ENCODE results near the gene MAP2K2.

Gene MAP2K2

DNA sequence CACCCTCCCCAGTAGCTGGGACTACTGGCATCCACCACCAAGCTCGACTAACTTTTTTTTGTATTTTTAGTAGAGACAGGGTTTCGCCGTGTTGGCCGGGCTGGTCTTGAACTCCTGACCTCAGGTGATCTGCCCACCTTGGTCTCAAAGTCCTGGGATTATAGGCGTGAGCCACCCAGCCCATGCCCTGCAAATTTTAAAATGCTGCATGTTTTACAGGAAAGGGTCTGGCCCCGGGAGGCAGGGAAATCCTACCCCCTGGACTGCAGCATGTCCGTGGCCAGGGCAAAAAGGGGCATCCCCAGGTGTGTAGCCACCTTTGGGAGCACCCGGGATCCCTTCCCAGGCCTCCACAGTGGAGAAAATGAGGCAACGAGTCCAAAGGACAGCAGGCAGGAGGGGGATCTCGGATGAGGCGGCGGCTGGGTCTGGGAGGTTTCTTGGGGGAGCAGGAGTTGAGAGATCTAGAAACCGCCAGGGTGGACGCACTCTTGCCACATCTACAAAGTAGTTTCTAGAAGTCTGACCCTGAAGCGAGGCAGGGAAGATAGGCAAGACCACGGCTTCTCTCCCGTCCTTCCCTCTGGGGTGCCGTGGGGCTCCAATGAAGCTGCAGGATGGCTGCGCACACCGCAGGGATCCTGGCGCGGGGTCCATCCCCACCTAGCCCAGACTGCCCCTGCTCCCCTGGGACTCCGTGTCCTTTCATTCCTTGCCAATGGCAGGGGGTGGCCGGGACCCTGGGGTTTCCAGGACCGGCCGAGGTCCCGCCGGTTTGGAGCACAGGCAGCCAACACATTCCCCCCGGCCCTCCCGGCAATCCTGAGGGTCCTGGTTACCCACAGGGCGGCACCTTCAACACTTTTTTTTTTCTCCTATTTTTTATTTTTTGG, 35.9 kb downstream of the MAP2K2 start:
- no peak for DNase-seq (ENCODE audit: low read depth, low spot score)
- in situ Hi-C loops (cut with HindIII; ENCODE audit: low sequenced_read_pairs), result no loop called here
- TF ChIP-seq, protein P1, sequence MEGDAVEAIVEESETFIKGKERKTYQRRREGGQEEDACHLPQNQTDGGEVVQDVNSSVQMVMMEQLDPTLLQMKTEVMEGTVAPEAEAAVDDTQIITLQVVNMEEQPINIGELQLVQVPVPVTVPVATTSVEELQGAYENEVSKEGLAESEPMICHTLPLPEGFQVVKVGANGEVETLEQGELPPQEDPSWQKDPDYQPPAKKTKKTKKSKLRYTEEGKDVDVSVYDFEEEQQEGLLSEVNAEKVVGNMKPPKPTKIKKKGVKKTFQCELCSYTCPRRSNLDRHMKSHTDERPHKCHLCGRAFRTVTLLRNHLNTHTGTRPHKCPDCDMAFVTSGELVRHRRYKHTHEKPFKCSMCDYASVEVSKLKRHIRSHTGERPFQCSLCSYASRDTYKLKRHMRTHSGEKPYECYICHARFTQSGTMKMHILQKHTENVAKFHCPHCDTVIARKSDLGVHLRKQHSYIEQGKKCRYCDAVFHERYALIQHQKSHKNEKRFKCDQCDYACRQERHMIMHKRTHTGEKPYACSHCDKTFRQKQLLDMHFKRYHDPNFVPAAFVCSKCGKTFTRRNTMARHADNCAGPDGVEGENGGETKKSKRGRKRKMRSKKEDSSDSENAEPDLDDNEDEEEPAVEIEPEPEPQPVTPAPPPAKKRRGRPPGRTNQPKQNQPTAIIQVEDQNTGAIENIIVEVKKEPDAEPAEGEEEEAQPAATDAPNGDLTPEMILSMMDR (IDR thresholded peaks at IDR 0.05; ENCODE audit: low read depth, low read length), result no peak
- no peak overlapping the region for H3K4me3 ChIP-seq (ENCODE audit: low read depth, low read length)

DNA sequence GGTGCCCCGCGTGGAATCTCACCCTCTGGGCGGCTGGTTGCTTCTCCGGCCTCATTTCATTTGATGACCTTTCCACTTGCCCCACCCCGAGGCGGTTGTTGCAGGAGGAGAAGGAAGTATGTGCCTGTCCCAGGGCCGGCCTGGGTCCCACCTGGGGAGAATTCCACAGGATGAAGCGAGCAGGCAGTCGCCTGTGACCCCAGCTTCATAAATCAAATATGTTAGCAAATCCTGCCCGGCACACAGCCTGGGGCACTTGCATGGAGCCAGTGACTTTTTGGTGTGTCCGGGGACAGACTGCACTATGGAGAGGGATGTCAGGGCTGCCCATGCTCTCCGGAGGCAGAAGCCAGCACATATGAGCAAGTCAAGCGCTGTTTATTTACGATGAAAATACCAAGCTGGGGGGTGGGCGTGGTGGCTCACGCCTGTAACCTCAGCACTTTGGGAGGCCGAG, 37.5 kb downstream of the MAP2K2 start:
- TF ChIP-seq, protein P1 (IDR thresholded peaks at IDR 0.05; ENCODE audit: low read depth, low read length), result no peak
- H3K4me3 ChIP-seq (ENCODE audit: low read depth, low read length), result no peak overlapping the region
- in situ Hi-C loops (cut with HindIII; ENCODE audit: low sequenced_read_pairs), result no loop called here
- no peak for DNase-seq (ENCODE audit: low read depth, low spot score)

- in situ Hi-C loops (cut with HindIII; ENCODE audit: low sequenced_read_pairs), result no loop called here
- TF ChIP-seq, protein P1 (IDR thresholded peaks at IDR 0.05; ENCODE audit: low read depth, low read length), result no peak
- no peak overlapping the region for H3K4me3 ChIP-seq (ENCODE audit: low read depth, low read length)
- DNase-seq (ENCODE audit: low read depth, low spot score), result no peak
Observed at GRCh38 chr19:4084547-4084877, 39.4 kb downstream of the MAP2K2 start.

DNA sequence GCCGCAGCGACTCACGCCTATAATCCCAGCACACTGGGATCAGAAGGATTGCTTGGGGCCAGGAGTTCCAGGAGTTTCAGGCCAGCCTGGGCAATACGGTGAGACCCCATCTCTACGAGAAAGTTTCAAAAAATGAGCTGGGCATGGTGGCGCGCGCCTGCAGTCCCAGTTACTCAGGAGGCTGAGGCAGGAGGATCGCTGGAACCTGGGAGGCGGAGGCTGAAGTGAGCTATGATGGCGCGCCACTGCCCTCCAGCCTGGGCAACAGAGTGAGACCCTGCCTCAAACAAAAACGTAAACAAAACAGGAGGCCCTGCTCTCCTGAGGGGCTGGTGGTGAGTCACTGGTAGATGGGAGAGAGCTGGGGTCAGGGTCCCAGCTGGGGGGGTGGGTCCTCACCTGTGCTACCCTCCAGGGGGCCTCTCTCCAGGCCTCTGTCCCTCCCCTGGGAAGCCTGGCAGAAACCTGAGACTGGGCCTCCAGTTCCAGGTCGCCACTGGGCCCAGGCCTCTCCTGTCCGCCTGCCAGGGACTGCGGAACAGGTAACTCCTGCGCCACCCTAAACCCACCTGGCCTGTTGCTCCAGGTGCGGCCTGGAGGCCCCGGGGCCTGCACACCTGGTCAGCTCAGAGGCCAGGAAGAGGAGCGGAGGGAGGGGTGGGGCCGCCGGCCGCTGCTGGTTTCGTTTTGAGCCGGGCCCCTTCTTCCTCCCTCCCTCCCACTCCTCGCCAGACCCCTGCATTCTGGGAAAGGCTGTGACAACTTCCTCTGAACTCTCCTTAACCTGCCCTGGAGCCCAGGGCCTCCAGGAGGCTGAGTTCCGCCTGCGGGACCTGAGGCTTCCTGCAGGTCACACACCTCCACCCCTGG, 40.0 kb downstream of the MAP2K2 start:
- in situ Hi-C loops (cut with HindIII; ENCODE audit: low sequenced_read_pairs), result no loop called here
- DNase-seq (ENCODE audit: low read depth, low spot score), result no peak
- no peak overlapping the region for H3K4me3 ChIP-seq (ENCODE audit: low read depth, low read length)
- TF ChIP-seq, protein P1 (IDR thresholded peaks at IDR 0.05; ENCODE audit: low read depth, low read length), result no peak

DNA sequence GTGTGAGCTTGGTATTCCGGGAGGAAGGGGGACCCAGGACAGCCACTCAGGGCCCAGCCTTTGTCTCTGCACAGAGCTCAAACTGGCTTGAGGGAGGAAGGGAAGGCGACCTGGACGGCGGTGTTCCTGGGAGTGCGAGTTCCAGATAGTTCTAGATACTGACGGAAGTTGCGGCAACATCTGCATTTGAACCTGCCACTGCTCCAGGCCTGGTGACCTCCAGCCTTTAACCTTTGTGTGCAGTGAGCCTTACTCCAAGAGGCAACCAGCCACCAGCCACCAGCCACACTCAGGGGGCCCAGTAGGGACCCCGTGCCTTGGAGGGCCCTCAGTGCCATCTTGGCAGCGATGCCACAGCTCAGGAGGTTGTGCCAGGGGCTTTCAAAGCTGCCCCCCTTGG, 41.8 kb downstream of the MAP2K2 start:
- DNase-seq (ENCODE audit: low read depth, low spot score), result no peak
- no peak overlapping the region for H3K4me3 ChIP-seq (ENCODE audit: low read depth, low read length)
- TF ChIP-seq, protein P1 (IDR thresholded peaks at IDR 0.05; ENCODE audit: low read depth, low read length), result no peak
- in situ Hi-C loops (cut with HindIII; ENCODE audit: low sequenced_read_pairs), result no loop called here

- no peak overlapping the region for H3K4me3 ChIP-seq (ENCODE audit: low read depth, low read length)
- in situ Hi-C loops (cut with HindIII; ENCODE audit: low sequenced_read_pairs), result no loop called here
- DNase-seq (ENCODE audit: low read depth, low spot score), result no peak
- TF ChIP-seq, protein P1 (IDR thresholded peaks at IDR 0.05; ENCODE audit: low read depth, low read length), result no peak
Observed at GRCh38 chr19:4081441-4082129, 42.3 kb downstream of the MAP2K2 start.

All from astrocyte of the spinal cord (primary cell).